ENCODE data around the gene GSPT1.

DNA sequence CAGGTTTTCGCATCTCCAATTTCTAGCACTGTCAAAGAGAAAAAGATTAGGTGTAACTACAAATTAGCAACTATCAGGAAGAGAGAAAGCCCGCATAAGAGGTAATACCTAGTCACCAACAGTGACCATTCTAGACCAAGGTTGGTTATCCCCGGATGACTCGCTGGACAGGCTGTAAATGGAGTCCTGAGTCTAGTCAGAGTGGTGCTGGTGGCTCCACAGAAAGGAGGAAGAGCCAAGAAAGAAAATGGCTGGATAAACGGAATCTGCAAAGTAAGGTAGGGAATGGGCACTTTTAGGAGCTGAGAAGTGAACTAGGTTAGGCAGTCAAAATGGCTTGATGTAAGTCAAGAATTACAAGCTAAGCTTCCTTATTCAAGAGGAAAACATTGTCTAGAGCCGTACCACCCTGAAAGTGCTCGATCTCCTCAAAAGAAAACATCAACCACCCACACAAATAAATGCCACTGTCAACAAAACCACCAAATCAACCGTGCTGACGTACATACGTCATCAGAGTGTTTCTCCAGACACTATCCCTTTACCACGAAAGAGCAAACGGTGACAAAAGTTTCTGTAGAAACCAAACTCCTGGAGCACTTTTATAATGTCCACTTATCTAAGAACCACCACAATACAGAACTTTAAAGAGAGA lies 2.2 kb downstream of the GSPT1 start:
- TF ChIP-seq, protein P1, sequence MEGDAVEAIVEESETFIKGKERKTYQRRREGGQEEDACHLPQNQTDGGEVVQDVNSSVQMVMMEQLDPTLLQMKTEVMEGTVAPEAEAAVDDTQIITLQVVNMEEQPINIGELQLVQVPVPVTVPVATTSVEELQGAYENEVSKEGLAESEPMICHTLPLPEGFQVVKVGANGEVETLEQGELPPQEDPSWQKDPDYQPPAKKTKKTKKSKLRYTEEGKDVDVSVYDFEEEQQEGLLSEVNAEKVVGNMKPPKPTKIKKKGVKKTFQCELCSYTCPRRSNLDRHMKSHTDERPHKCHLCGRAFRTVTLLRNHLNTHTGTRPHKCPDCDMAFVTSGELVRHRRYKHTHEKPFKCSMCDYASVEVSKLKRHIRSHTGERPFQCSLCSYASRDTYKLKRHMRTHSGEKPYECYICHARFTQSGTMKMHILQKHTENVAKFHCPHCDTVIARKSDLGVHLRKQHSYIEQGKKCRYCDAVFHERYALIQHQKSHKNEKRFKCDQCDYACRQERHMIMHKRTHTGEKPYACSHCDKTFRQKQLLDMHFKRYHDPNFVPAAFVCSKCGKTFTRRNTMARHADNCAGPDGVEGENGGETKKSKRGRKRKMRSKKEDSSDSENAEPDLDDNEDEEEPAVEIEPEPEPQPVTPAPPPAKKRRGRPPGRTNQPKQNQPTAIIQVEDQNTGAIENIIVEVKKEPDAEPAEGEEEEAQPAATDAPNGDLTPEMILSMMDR (IDR thresholded peaks at IDR 0.05): no peak
- TF ChIP-seq POLR2AphosphoS5 (IDR thresholded peaks at IDR 0.05): no peak

All from transverse colon (tissue), 4 donors.